Naive thymus-derived CD4-positive, alpha-beta T cell (primary cell): Measurements from ENCODE around the gene ZBTB42. TPM values are rescaled to one million over a fixed set of nuclear protein-coding genes. Genes with fewer than 3 reads are reported as not detected.
A peak's percentile ranks its signal among the peaks of the same experiment; 100 is the strongest.

Experiments used
- ATAC-seq: fragments of 150-1000 bp; cut with Tn5 transposase; 2 replicates; pipeline ENCODE4 v1.10.0; 2021; ENCODE audit warnings: mild to moderate bottlenecking, moderate library complexity
- CTCF ChIA-PET: fragments of 350-600 bp; sonication (Branson Sonifier 250); formaldehyde crosslinking; loops from one replicate; lab custom pipeline; 2021; ENCODE audit warnings: antibody characterized with exemption; lab: Charles Lee
- POLR2A ChIA-PET: fragments of 350-600 bp; sonication (Branson Sonifier 250); formaldehyde crosslinking; loops from one replicate; lab custom pipeline; 2021; ENCODE audit warnings: antibody characterized with exemption, inconsistent platforms; lab: Charles Lee
- DNase-seq, 9 donors: peaks; one replicate each; pipeline versions ENCODE4 v3.0.0 to v3.0.0-alpha.2; 2020 to 2022; ENCODE audit warnings: mixed read lengths in 1 of 9
- H3K27ac ChIP-seq: one replicate; pipeline ENCODE4 v1.7.0; 2013; ENCODE audit warnings: mild to moderate bottlenecking, low read depth, low read length, moderate library complexity
- H3K27me3 ChIP-seq, 2 donors: one replicate each; pipeline ENCODE4 v1.7.0; 2013; ENCODE audit warnings: low read length in 2 of 2, mild to moderate bottlenecking in 2 of 2, moderate library complexity in 2 of 2; ENCODE audit not compliant: control insufficient read depth in 2 of 2, insufficient read depth in 2 of 2
- H3K36me3 ChIP-seq, 3 experiments: 1 replicate in 2 of 3; 2 replicates in 1 of 3; pipeline ENCODE4 v1.7.0; 2013; ENCODE audit warnings: low read length in 3 of 3, mild to moderate bottlenecking in 3 of 3, moderate library complexity in 1 of 3; ENCODE audit not compliant: insufficient read depth in 3 of 3, control insufficient read depth in 2 of 3
- H3K4me1 ChIP-seq, 2 donors: one replicate each; pipeline ENCODE4 v1.7.0; 2013; ENCODE audit warnings: low read length in 2 of 2, mild to moderate bottlenecking in 2 of 2, moderate library complexity in 1 of 2; ENCODE audit not compliant: control insufficient read depth in 2 of 2, insufficient read depth in 2 of 2
- H3K4me3 ChIP-seq: 2 replicates; pipeline ENCODE4 v1.7.0; 2013; ENCODE audit warnings: mild to moderate bottlenecking, low read length
- H3K9me3 ChIP-seq, 3 experiments: 1 replicate in 2 of 3; 2 replicates in 1 of 3; pipeline ENCODE4 v1.7.0; 2013; ENCODE audit warnings: low read length in 3 of 3; ENCODE audit not compliant: control insufficient read depth in 2 of 3
- H3K27ac Mint-ChIP-seq, 9 donors: one replicate each; pipeline ENCODE4 v1.8.0; 2020 to 2022; ENCODE audit warnings: mixed read lengths in 9 of 9, mild to moderate bottlenecking in 8 of 9, moderate library complexity in 5 of 9, inconsistent platforms in 2 of 9
- H3K27me3 Mint-ChIP-seq, 5 donors: one replicate each; pipeline ENCODE4 v1.8.0; 2021 to 2022; ENCODE audit warnings: mixed read lengths in 5 of 5, mild to moderate bottlenecking in 1 of 5
- H3K36me3 Mint-ChIP-seq, 5 donors: one replicate each; pipeline ENCODE4 v1.8.0; 2020 to 2022; ENCODE audit warnings: mixed read lengths in 5 of 5, mild to moderate bottlenecking in 3 of 5, inconsistent platforms in 1 of 5
- H3K4me1 Mint-ChIP-seq, 7 donors: one replicate each; pipeline ENCODE4 v1.8.0; 2020 to 2022; ENCODE audit warnings: mixed read lengths in 7 of 7, mild to moderate bottlenecking in 3 of 7, inconsistent platforms in 1 of 7
- H3K4me3 Mint-ChIP-seq, 10 donors: one replicate each; pipeline ENCODE4 v1.8.0; 2020 to 2022; ENCODE audit warnings: mild to moderate bottlenecking in 10 of 10, mixed read lengths in 10 of 10, moderate library complexity in 6 of 10, inconsistent platforms in 2 of 10
- H3K9me3 Mint-ChIP-seq, 11 donors: one replicate each; pipeline ENCODE4 v1.8.0; 2020 to 2022; ENCODE audit warnings: mixed read lengths in 11 of 11, mild to moderate bottlenecking in 4 of 11, inconsistent platforms in 1 of 11, moderate library complexity in 1 of 11
- intact Hi-C, 2 donors: fragments of 100-400 bp; cut with micrococcal nuclease; formaldehyde crosslinking; loops; one replicate each; pipeline ENCODE4 v1.15.1; 2023
- polyA plus RNA-seq, 2 donors: library from polyadenylated mRNA; unstranded; fragments of 300-500 nt; fragmentation: Illumina TruSeq; gene quantifications; one replicate each; pipeline ENCODE4 v1.2.3, GENCODE V29; 2021
- total RNA-seq, 6 experiments: library from RNA in 5 of 6; stranded (reverse) in 5 of 6; gene quantifications; 1 replicate in 5 of 6; 2 replicates in 1 of 6; pipeline ENCODE4 v1.2.3 and lab custom pipeline; 2021 to 2026

Gene ZBTB42
- total and polyA plus RNA-seq, 7 experiments from 2014 or later: 2.1 to 11.3 (median 3.9) TPM

- H3K4me1 ChIP-seq: no peaks in the 10 kb centered on the region
- H3K9me3 ChIP-seq: peaks cover 0 to 4% (median 0%) of the 10 kb centered on the region in 3 experiments
- no peak overlapping the region for H3K4me3 Mint-ChIP-seq
- H3K4me1 Mint-ChIP-seq: no peaks in the 10 kb centered on the region
- peaks cover 0 to 62% (median 4%) of the 10 kb centered on the region in 3 experiments for H3K36me3 ChIP-seq
- intact Hi-C loops: no loop called here
- CTCF ChIA-PET: interaction anchor here (0.6 to 1.3 kb wide), 3 partner anchors 51 to 1936 kb away, joined by 3 to 4 read pairs (median 3); no protein-coding TSS in a partner anchor
- peaks cover 0 to 4% (median 0%) of the 10 kb centered on the region in 11 donors for H3K9me3 Mint-ChIP-seq
- peaks cover 0 to 30% (median 7%) of the 10 kb centered on the region in 5 donors for H3K36me3 Mint-ChIP-seq
- DNase-seq (no peak), ATAC-seq (no peak)
- POLR2A ChIA-PET: no interaction called here
- no peaks in the 10 kb centered on the region for H3K27me3 ChIP-seq
- H3K4me3 ChIP-seq: no peak overlapping the region
- peak overlapping the region in 1 of 9 donors; percentile 43 for H3K27ac Mint-ChIP-seq
- no peaks in the 10 kb centered on the region for H3K27me3 Mint-ChIP-seq
- no peak overlapping the region for H3K27ac ChIP-seq
Observed at GRCh38 chr14:104775073-104775489, 25.8 kb upstream of the ZBTB42 start.

DNA sequence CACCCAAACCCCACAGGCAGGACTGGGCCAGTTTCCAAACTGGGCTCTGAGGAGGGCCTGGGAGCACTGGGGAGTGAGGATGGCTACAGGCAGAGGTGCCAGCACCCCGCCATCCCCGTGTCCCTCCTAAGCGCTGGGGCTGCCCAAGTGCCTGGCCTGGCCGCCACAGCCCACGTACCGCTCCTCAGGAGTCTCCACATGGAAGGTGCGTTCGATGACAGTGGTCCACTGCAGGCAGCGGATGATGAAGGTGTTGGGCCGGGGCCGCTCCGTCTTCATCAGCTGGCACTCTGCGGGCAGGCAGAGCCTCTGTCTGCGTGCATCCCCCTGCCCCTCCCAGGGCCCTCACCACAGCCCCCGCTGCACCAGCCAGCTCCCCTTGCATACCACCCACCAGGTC, 24.4 kb upstream of the ZBTB42 start:
- intact Hi-C loops: no loop called here
- no peaks in the 10 kb centered on the region for H3K4me1 Mint-ChIP-seq
- H3K27ac Mint-ChIP-seq: peak overlapping the region in 1 of 9 donors; percentile 19
- POLR2A ChIA-PET: no interaction called here
- ATAC-seq (no peak), DNase-seq (no peak)
- no peak overlapping the region for H3K4me3 Mint-ChIP-seq
- Histone ChIP-seq H3K27ac (no peak overlapping the region), H3K4me1 (no peaks in the 10 kb centered on the region), H3K9me3 (no peaks in the 10 kb centered on the region), H3K27me3 (no peaks in the 10 kb centered on the region), H3K4me3 (no peak overlapping the region), H3K36me3 (peaks cover 0 to 65% (median 4%) of the 10 kb centered on the region in 3 experiments)
- no peaks in the 10 kb centered on the region for H3K27me3 Mint-ChIP-seq
- H3K9me3 Mint-ChIP-seq: no peaks in the 10 kb centered on the region
- CTCF ChIA-PET: interaction anchor here (1.3 kb wide), 1 partner anchor 49 kb away, joined by 3 read pairs; no protein-coding TSS in a partner anchor
- H3K36me3 Mint-ChIP-seq: peaks cover 0 to 20% (median 0%) of the 10 kb centered on the region in 5 donors

DNA sequence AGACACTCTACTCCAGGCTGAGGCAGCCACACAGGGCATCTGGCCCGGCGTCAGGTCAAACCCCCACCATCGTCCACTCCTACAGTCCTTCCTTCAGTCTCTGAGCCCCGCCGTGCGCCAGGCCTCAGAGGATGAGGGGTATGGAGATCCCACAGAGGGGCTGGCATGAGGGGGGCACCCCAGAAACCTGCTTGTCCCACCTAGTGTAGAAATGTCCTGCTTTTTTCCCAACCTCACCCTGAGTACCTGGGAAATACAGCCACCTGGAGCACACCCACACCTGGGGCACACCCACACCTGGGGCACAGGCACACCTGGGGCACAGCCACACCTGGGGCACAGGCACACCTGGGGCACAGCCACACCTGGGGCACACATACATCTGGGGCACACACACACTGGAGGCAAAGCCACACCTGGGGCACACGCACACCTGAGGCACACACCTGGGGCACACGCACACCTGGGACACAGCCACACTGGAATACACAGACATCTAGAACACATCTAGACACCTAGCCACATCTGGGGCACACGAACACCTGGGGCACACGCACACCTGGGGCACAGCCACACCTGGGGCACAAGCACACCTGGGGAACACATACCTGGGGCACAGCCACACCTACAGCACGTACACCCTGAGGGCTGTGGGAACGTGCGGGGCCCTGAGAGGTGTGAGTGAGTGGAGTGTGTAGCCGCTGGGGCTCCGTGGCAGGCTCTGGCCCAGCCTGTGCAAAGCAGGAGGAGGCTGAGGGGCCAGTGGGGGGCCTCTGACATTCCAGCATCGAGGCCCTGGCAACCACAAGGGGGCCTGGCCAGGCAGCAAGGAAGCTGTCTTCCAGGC, 23.7 kb upstream of the ZBTB42 start:
- H3K9me3 Mint-ChIP-seq: no peaks in the 10 kb centered on the region
- intact Hi-C loops: no loop called here
- Histone ChIP-seq H3K4me3 (no peak overlapping the region), H3K4me1 (no peaks in the 10 kb centered on the region), H3K9me3 (no peaks in the 10 kb centered on the region), H3K36me3 (peaks cover 0 to 61% (median 4%) of the 10 kb centered on the region in 3 experiments), H3K27me3 (no peaks in the 10 kb centered on the region), H3K27ac (no peak overlapping the region)
- no peaks in the 10 kb centered on the region for H3K27me3 Mint-ChIP-seq
- ATAC-seq (no peak), DNase-seq (no peak)
- no peak overlapping the region for H3K4me3 Mint-ChIP-seq
- H3K36me3 Mint-ChIP-seq: peaks cover 0 to 14% (median 0%) of the 10 kb centered on the region in 5 donors
- POLR2A ChIA-PET: no interaction called here
- H3K4me1 Mint-ChIP-seq: no peaks in the 10 kb centered on the region
- CTCF ChIA-PET: no interaction called here
- H3K27ac Mint-ChIP-seq: peak overlapping the region in 3 of 9 donors; percentile 26 to 62 (median 33)

DNA sequence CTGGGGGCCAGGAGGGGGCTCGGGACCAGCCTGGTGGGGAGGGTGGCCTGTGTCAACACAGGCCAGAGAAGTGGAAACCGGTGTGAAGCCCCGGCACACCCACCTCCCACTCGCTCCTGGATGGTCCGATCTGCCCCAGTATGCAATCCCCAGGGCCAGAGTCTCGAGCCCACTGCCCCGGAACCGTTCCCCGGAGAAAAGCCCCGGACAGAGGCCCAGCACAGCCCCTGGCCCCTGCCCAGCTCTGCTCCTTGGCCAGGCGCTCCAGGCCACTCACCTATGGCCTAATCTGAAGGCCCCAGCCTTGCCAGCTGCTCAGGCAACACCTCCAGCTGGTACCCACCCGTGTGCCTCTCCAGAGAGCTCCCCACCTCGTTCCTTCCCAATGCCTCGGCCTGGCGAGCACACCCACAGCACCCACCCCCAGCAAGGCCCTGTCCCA, 23.1 kb upstream of the ZBTB42 start:
- CTCF ChIA-PET: interaction anchor here (1.4 kb wide), 1 partner anchor 9 kb away, joined by 4 read pairs; no protein-coding TSS in a partner anchor
- Mint-ChIP-seq H3K36me3 (peaks cover 0 to 9% (median 0%) of the 10 kb centered on the region in 5 donors), H3K27ac (no peak overlapping the region), H3K4me3 (no peak overlapping the region), H3K27me3 (no peaks in the 10 kb centered on the region), H3K9me3 (no peaks in the 10 kb centered on the region), H3K4me1 (no peaks in the 10 kb centered on the region)
- Histone ChIP-seq H3K4me1 (no peaks in the 10 kb centered on the region), H3K9me3 (no peaks in the 10 kb centered on the region), H3K36me3 (peaks cover 0 to 54% (median 2%) of the 10 kb centered on the region in 3 experiments), H3K27ac (no peak overlapping the region), H3K4me3 (no peak overlapping the region), H3K27me3 (no peaks in the 10 kb centered on the region)
- POLR2A ChIA-PET: no interaction called here
- ATAC-seq (no peak), DNase-seq (no peak)
- intact Hi-C loops: no loop called here

DNA sequence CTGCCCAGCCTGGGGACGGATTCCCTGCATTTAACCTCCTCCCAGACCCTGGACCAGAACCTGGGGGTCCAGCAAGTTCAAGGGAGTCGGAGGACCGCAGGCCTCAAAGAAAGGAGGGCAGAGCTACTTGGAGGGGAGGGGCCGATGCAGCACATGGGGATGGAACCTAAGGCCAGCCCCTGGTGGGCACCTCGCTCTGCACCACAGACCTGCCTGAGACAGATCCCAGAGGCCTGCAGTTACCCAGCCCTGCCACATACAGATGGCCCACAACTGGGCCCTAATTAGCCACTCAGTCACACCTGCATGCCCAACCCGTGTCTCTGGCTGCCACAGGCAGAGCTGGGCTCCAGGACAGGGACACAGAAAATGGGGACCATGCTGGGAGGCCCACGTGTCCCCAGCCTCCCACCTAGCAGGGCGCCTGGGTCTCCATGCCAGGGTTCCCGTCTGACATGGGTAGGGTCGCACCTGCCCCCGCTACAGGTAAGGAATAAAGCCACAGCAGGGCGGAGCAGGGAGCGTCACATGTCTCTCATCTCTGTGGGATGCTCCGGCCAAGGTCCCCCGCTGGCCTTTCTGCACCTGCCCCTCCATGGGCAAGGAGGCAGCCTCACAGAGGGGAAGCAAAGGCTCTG, 22.1 kb upstream of the ZBTB42 start:
- ATAC-seq (no peak), DNase-seq (no peak)
- no peak overlapping the region for H3K27ac Mint-ChIP-seq
- Histone ChIP-seq H3K27ac (peak overlapping the region; percentile 2), H3K36me3 (peaks cover 0 to 44% (median 0%) of the 10 kb centered on the region in 3 experiments), H3K9me3 (no peaks in the 10 kb centered on the region), H3K27me3 (no peaks in the 10 kb centered on the region), H3K4me3 (no peak overlapping the region), H3K4me1 (no peaks in the 10 kb centered on the region)
- no peaks in the 10 kb centered on the region for H3K27me3 Mint-ChIP-seq
- intact Hi-C loops: no loop called here
- peaks cover 0 to 8% (median 0%) of the 10 kb centered on the region in 5 donors for H3K36me3 Mint-ChIP-seq
- no peaks in the 10 kb centered on the region for H3K4me1 Mint-ChIP-seq
- CTCF ChIA-PET: interaction anchor here (1.4 kb wide), 1 partner anchor 10 kb away, joined by 4 read pairs; no protein-coding TSS in a partner anchor
- H3K4me3 Mint-ChIP-seq: no peak overlapping the region
- POLR2A ChIA-PET: no interaction called here
- no peaks in the 10 kb centered on the region for H3K9me3 Mint-ChIP-seq

DNA sequence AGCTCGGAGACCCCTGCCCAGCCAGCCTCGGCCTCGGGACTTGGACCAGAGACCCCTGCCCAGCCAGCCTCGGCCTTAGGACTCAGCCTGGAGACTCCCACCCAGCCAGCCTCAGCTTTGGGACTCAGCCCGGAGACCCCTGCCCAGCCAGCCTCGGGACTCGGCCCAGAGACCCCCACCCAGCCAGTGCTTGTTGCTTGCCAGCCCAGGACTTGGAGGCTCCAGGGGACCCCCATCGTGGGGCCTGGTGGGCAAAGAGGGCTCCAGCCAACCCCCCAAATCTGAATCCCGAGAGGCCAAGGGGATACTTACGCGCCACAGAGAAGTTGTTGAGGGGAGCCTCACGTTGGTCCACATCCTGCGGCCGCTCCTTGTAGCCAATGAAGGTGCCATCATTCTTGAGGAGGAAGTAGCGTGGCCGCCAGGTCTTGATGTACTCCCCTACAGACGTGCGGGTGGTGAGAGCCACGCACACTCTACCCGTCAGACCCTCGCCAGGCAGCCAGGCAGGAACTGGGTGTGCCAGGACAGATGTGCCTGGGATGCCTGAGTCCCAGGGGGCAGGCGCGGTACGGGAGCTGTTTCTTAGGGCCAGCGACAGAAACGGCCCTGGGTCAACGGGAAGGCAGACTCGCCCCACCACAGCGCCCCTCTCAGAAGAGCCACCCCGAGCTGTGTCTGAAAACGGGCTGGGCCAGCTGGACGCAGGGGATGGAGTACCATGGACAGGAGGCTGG, 21.0 kb upstream of the ZBTB42 start:
- Mint-ChIP-seq H3K27ac (no peak overlapping the region), H3K36me3 (peaks cover 0 to 5% (median 0%) of the 10 kb centered on the region in 5 donors), H3K9me3 (no peaks in the 10 kb centered on the region), H3K4me3 (no peak overlapping the region), H3K27me3 (no peaks in the 10 kb centered on the region), H3K4me1 (no peaks in the 10 kb centered on the region)
- intact Hi-C loops: no loop called here
- Histone ChIP-seq H3K4me1 (no peaks in the 10 kb centered on the region), H3K36me3 (peaks cover 0 to 39% (median 0%) of the 10 kb centered on the region in 3 experiments), H3K27me3 (no peaks in the 10 kb centered on the region), H3K4me3 (no peak overlapping the region), H3K9me3 (no peaks in the 10 kb centered on the region), H3K27ac (no peak overlapping the region)
- no peak for DNase-seq
- ChIA-PET POLR2A (no interaction called here), CTCF (interaction anchor here (1.0 kb wide), 1 partner anchor 19 kb away, joined by 3 read pairs; no protein-coding TSS in a partner anchor)
- no peak for ATAC-seq
